ENCODE results near the gene SOWAHD. TPM values are rescaled to one million over a fixed set of nuclear protein-coding genes. Genes with fewer than 3 reads are reported as not detected.

The SOWAHD gene
- total RNA-seq, 1 donor from 2014 or later, result not detected

GRCh38 chrX:119728487-119728886, 29.9 kb upstream of the SOWAHD start:
- no peak for DNase-seq (ENCODE audit: low read depth)
- peak; percentile 24 for TF ChIP-seq CTCF (conservative IDR thresholded peaks at IDR 0.05; ENCODE audit: low read depth, low read length)
- no peak overlapping the region for H3K4me3 ChIP-seq (ENCODE audit: low read depth, low read length)

- no peak for DNase-seq (ENCODE audit: low read depth)
- peak; percentile 58 for TF ChIP-seq CTCF (conservative IDR thresholded peaks at IDR 0.05; ENCODE audit: low read depth, low read length)
- H3K4me3 ChIP-seq (ENCODE audit: low read depth, low read length), result no peak overlapping the region
Observed at GRCh38 chrX:119729408-119730201, 28.8 kb upstream of the SOWAHD start.

DNA sequence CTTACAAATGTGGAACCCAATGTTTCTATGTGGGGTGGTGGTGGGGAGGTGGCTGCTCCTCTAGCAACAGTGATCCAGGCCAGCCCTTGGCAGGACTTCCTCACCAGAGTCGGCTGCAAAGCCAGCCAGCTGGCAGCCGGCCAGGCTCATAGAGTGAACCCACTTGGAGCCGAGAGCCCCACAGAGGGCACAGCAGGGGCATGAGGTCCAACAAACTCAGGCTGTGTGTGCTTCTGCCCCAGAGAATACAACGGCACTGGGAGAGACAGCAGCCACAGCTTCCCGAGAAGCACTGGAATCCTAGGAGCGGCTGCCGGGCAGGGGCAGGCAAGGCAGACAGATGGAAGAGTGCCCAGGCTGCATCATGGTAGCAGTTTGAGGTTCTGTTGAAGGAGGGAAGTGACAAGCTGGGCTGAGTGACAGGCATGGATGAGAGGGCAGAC, 23.5 kb upstream of the SOWAHD start:
- H3K4me3 ChIP-seq (ENCODE audit: low read depth, low read length), result no peak overlapping the region
- no peak for DNase-seq (ENCODE audit: low read depth)
- TF ChIP-seq CTCF (conservative IDR thresholded peaks at IDR 0.05; ENCODE audit: low read depth, low read length), result no peak

DNA sequence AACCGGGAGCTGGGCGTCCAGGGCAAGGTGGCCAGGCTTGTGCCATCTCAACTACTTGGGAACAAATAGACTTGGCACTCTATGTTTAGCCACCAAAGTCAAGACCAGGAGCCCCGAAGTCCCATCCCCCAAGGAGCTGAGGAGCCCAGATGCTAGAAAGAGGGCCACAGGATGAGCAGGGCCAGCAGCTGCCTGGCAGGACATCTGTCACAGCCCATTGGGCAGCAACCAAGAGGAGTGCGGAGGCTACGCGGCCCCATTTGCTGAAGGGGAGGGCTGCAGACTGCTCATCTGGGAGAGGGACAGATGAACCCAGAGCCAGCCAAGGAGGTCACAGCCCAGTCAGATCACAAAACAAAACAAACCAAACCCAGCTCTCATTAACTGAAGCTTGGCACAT, 22.9 kb upstream of the SOWAHD start:
- TF ChIP-seq CTCF (conservative IDR thresholded peaks at IDR 0.05; ENCODE audit: low read depth, low read length), result no peak
- DNase-seq (ENCODE audit: low read depth), result no peak
- H3K4me3 ChIP-seq (ENCODE audit: low read depth, low read length), result no peak overlapping the region

DNA sequence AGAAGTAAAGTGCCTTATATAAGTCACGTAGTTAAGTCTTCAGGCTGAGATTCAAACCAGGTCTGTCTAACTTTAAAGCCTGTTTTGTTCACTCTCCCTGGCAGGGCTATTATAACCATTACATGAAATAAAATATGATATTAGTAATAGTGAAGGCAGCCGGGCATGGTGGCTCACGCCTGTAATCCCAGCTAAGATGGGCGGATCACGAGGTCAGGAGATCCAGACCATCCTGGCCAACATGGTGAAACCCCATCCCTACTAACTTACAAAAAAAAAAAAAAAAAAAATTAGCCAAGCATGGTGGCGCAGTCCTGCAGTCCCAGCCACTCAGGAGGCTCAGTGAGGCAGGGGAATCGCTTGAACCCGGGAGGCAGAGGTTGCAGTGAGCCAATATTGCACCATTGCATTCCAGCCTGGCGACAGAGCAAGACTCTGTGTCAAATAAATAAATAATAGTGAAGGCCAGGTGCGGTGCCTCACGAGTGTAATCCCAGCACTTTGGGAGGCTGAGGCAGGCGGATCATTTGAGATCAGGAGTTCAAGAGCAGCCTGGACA, 22.1 kb upstream of the SOWAHD start:
- H3K4me3 ChIP-seq (ENCODE audit: low read depth, low read length), result no peak overlapping the region
- DNase-seq (ENCODE audit: low read depth), result no peak
- no peak for TF ChIP-seq CTCF (conservative IDR thresholded peaks at IDR 0.05; ENCODE audit: low read depth, low read length)

DNA sequence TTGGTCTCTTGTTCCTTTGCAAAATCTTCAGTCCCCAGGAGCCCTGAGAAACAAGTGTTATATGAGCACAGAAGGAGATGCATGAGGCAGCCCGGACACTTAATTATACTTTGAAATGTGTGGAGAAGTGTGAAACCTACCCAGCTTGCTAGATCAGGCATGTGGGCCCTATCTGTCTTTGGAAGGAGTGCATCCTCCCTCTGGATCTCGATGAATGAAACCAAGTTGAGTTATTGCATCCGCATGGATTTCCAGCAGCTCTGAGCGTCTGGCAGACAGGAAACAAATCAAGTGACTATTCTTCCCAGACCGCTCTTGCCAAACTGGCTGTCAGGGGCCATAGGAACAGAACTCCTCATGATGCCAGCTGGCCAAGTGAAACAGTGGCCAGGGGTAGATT, 19.6 kb upstream of the SOWAHD start:
- no peak for DNase-seq (ENCODE audit: low read depth)
- H3K4me3 ChIP-seq (ENCODE audit: low read depth, low read length), result no peak overlapping the region
- TF ChIP-seq CTCF (conservative IDR thresholded peaks at IDR 0.05; ENCODE audit: low read depth, low read length), result no peak
